ENCODE measurements around the gene LARGE1.

Gene LARGE1

GRCh38 chr22:33909911-33910310 lies 10.4 kb downstream of the LARGE1 start:
- no peak for DNase-seq

GRCh38 chr22:33909075-33909458 lies 11.2 kb downstream of the LARGE1 start:
- DNase-seq: no peak

- DNase-seq: no peak
These were observed 11.9 kb downstream of the LARGE1 start for GRCh38 chr22:33908171-33909074.

- no peak for DNase-seq
These were observed 13.3 kb downstream of the LARGE1 start for GRCh38 chr22:33906954-33907353.

GRCh38 chr22:33906475-33906874 lies 13.8 kb downstream of the LARGE1 start:
- no peak for DNase-seq

- DNase-seq: no peak
These were observed 17.3 kb downstream of the LARGE1 start for GRCh38 chr22:33903012-33903411.

- no peak for DNase-seq
These were observed 18.2 kb downstream of the LARGE1 start for GRCh38 chr22:33902073-33902472.

- DNase-seq: no peak
These were observed 22.2 kb downstream of the LARGE1 start for GRCh38 chr22:33898121-33898520.

GRCh38 chr22:33897448-33897835 lies 22.8 kb downstream of the LARGE1 start:
- no peak for DNase-seq

GRCh38 chr22:33896575-33897447 lies 23.5 kb downstream of the LARGE1 start:
- no peak for DNase-seq

- DNase-seq: peak; percentile 25
These were observed 24.1 kb downstream of the LARGE1 start for GRCh38 chr22:33896154-33896553.

- no peak for DNase-seq
These were observed 24.8 kb downstream of the LARGE1 start for GRCh38 chr22:33895444-33895843.

GRCh38 chr22:33894515-33894914 lies 25.8 kb downstream of the LARGE1 start:
- DNase-seq: no peak

- DNase-seq: no peak
These were observed 26.2 kb downstream of the LARGE1 start for GRCh38 chr22:33894036-33894435.

GRCh38 chr22:33893512-33893911 lies 26.8 kb downstream of the LARGE1 start:
- no peak for DNase-seq

GRCh38 chr22:33891992-33892391 lies 28.3 kb downstream of the LARGE1 start:
- no peak for DNase-seq

GRCh38 chr22:33891455-33891854 lies 28.8 kb downstream of the LARGE1 start:
- DNase-seq: no peak

GRCh38 chr22:33889748-33890147 lies 30.5 kb downstream of the LARGE1 start:
- DNase-seq: no peak

GRCh38 chr22:33888821-33889220 lies 31.5 kb downstream of the LARGE1 start:
- DNase-seq: no peak

- no peak for DNase-seq
These were observed 33.1 kb downstream of the LARGE1 start for GRCh38 chr22:33887173-33887572.

GRCh38 chr22:33886696-33887095 lies 33.6 kb downstream of the LARGE1 start:
- no peak for DNase-seq

- no peak for DNase-seq
These were observed 35.4 kb downstream of the LARGE1 start for GRCh38 chr22:33884829-33885228.

- no peak for DNase-seq
These were observed 36.1 kb downstream of the LARGE1 start for GRCh38 chr22:33883961-33884808.
